OCI-LY7 (cell line): Measurements from ENCODE around the gene MLLT10. TPM values are rescaled to one million over a fixed set of nuclear protein-coding genes. Genes with fewer than 3 reads are reported as not detected.

Experiments used
- BruUV-seq: library from RNA; stranded (reverse); fragments of 400-500 nt; replicated peaks from 2 replicates; lab custom pipeline; 2021; lab: Mats Ljungman, UMichigan
- CTCF ChIA-PET: fragments of 300-600 bp; sonication (Branson Sonifier 250); formaldehyde crosslinking; loops from one replicate; lab custom pipeline; 2022; ENCODE audit warnings: antibody characterized with exemption; ENCODE audit not compliant: unreplicated experiment; lab: Charles Lee
- POLR2A ChIA-PET: fragments of 300-600 bp; sonication (Branson Sonifier 250); formaldehyde crosslinking; loops from one replicate; lab custom pipeline; 2022; ENCODE audit warnings: antibody characterized with exemption; lab: Charles Lee
- DNase-seq: peaks from one replicate; pipeline ENCODE4 v3.0.0-alpha.2; 2015; ENCODE audit warnings: low spot score
- H2AFZ ChIP-seq: fragments of 200-600 bp; sonication (generic), shearing (Covaris generic); 2 replicates; pipeline ENCODE4 v1.6.1; 2014; ENCODE audit warnings: mild to moderate bottlenecking, antibody characterized with exemption, low read length, moderate library complexity
- H3K27ac ChIP-seq: fragments of 200-600 bp; sonication (generic); 2 replicates; pipeline ENCODE4 v1.5.1; 2014; ENCODE audit warnings: mixed run types, low read depth, mild to moderate bottlenecking, moderate library complexity, low read length, inconsistent platforms; ENCODE audit not compliant: poor library complexity, severe bottlenecking
- H3K36me3 ChIP-seq: fragments of 200-600 bp; sonication (generic); 2 replicates; pipeline ENCODE4 v1.6.1; 2014; ENCODE audit warnings: mild to moderate bottlenecking, antibody characterized with exemption, low read length, moderate library complexity, mixed read lengths; ENCODE audit not compliant: insufficient read depth
- H3K4me1 ChIP-seq: fragments of 200-600 bp; sonication (generic); 2 replicates; pipeline ENCODE4 v1.5.1; 2014; ENCODE audit warnings: mild to moderate bottlenecking, low read length; ENCODE audit not compliant: insufficient read depth, poor library complexity, severe bottlenecking
- H3K4me2 ChIP-seq: fragments of 200-600 bp; sonication (generic); 2 replicates; pipeline ENCODE4 v1.6.1; 2014; ENCODE audit warnings: mild to moderate bottlenecking, low read length
- H3K4me3 ChIP-seq: fragments of 200-600 bp; sonication (generic); 2 replicates; pipeline ENCODE4 v1.5.1; 2014; ENCODE audit warnings: mild to moderate bottlenecking, low read depth, low read length; ENCODE audit not compliant: poor library complexity, severe bottlenecking
- H3K79me2 ChIP-seq: fragments of 200-600 bp; sonication (generic); 2 replicates; pipeline ENCODE4 v1.6.1; 2016; ENCODE audit warnings: low read depth, mild to moderate bottlenecking, low read length, moderate library complexity, mixed read lengths; ENCODE audit not compliant: insufficient read depth
- H3K9me2 ChIP-seq: fragments of 200-600 bp; sonication (generic); 2 replicates; pipeline ENCODE4 v1.6.1; 2016; ENCODE audit warnings: mild to moderate bottlenecking, low read length, mixed read lengths; ENCODE audit not compliant: insufficient read depth
- H3K9me3 ChIP-seq: fragments of 200-600 bp; sonication (generic); 2 replicates; pipeline ENCODE4 v1.6.1; 2014; ENCODE audit warnings: mild to moderate bottlenecking, mixed run types, low read length, mixed read lengths
- H4K20me1 ChIP-seq: fragments of 200-600 bp; sonication (generic); 2 replicates; pipeline ENCODE4 v1.6.1; 2014; ENCODE audit warnings: mild to moderate bottlenecking, antibody characterized with exemption, low read length, moderate library complexity, mixed read lengths; ENCODE audit not compliant: insufficient read depth
- CTCF ChIP-seq: fragments of 200-600 bp; sonication (generic); conservative IDR thresholded peaks from 2 replicates; pipeline ENCODE4 v1.5.1; 2014; ENCODE audit warnings: mild to moderate bottlenecking, antibody characterized with exemption, low read length, moderate library complexity, mixed read lengths
- EZH2phosphoT487 ChIP-seq: fragments of 200-600 bp; sonication (generic); IDR thresholded peaks from 2 replicates; pipeline ENCODE4 v1.6.1; 2018; ENCODE audit warnings: low read depth, borderline replicate concordance, mild to moderate bottlenecking, mixed run types, antibody characterized with exemption, low read length, moderate library complexity, mixed read lengths
- intact Hi-C: fragments of 100-400 bp; cut with micrococcal nuclease; formaldehyde crosslinking; loops from one replicate; pipeline ENCODE4 v1.10.0; 2022; ENCODE audit not compliant: unreplicated experiment
- total RNA-seq, 2 experiments: library from RNA; depleted of rRNA in 1 of 2; stranded (reverse); fragments of >200 nt in 1 of 2; shearing (Covaris generic) in 1 of 2; gene quantifications; 2 replicates each; pipeline ENCODE4 v1.2.3, GENCODE V29; 2014 to 2022

MLLT10 gene
- total RNA-seq, 2 experiments from 2014 or later, result 68.4 to 74.0 TPM

- H3K4me1 ChIP-seq, result no peaks in the 10 kb centered on the region
- H4K20me1 ChIP-seq, result no peaks in the 10 kb centered on the region
- no peak overlapping the region for H3K4me2 ChIP-seq
- H3K27ac ChIP-seq, result no peak overlapping the region
- intact Hi-C loops, result no loop called here
- ChIA-PET CTCF (no interaction called here), POLR2A (interaction anchor here (0.7 to 1.0 kb wide), 2 partner anchors 9 to 162 kb away, joined by 3 to 4 read pairs; no protein-coding TSS in a partner anchor)
- no peaks in the 10 kb centered on the region for H3K9me3 ChIP-seq
- no peak for TF ChIP-seq CTCF
- no peak for TF ChIP-seq EZH2phosphoT487
- no peak overlapping the region for H3K4me3 ChIP-seq
- no peak for DNase-seq
- no TSS peak for BruUV-seq
- no peaks in the 10 kb centered on the region for H3K79me2 ChIP-seq
- H3K9me2 ChIP-seq, result no peaks in the 10 kb centered on the region
- H3K36me3 ChIP-seq, result no peaks in the 10 kb centered on the region
- no peak overlapping the region for H2AFZ ChIP-seq
Observed at GRCh38 chr10:21511095-21511570, 22.9 kb upstream of the MLLT10 start.

GRCh38 chr10:21511946-21512572, 22.0 kb upstream of the MLLT10 start:
- no peaks in the 10 kb centered on the region for H3K4me1 ChIP-seq
- H3K9me3 ChIP-seq, result no peaks in the 10 kb centered on the region
- H2AFZ ChIP-seq, result no peak overlapping the region
- no peaks in the 10 kb centered on the region for H3K79me2 ChIP-seq
- BruUV-seq, result no TSS peak
- no peaks in the 10 kb centered on the region for H4K20me1 ChIP-seq
- intact Hi-C loops, result no loop called here
- H3K4me3 ChIP-seq, result no peak overlapping the region
- TF ChIP-seq EZH2phosphoT487 (no peak), CTCF (no peak)
- no peak for DNase-seq
- no peaks in the 10 kb centered on the region for H3K36me3 ChIP-seq
- no peak overlapping the region for H3K4me2 ChIP-seq
- CTCF ChIA-PET, result no interaction called here
- POLR2A ChIA-PET, result no interaction called here
- no peaks in the 10 kb centered on the region for H3K9me2 ChIP-seq
- no peak overlapping the region for H3K27ac ChIP-seq
